ENCODE measurements around the gene LIMA1.
"Not testable (repeated sequence)": the region's sequence is repeated elsewhere in the genome, so short reads cannot be mapped to it uniquely, and the experiment has no call there.

LIMA1 gene

DNA sequence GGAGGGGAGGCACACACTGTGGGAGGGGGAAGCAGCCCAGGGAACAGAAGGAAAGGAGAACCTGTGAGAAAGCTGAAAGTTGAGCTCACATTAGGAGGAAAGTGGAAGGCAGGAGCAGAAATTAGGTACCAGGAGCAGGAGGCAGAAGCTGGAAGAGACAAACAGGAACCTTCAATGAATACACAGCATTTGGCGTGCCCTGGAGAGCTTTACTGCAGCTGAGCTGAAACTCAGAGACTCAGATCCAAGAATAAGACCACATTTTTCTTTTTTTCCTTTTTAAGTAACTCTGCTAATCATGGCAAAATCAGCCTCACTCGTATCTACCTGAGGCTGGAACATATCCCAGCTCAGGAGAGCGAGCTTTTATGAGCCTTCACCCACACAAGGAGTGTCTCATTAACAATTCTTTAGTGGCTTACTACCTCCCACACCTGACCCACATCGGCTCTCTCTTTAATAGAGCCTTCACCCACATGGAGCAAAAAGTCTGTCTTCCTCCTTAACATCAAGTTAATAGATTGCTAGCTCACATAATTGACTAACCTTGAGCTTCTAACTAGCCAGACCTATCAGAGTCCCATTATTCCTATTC is 97.9 kb downstream of the LIMA1 start:
- no peak for DNase-seq

DNA sequence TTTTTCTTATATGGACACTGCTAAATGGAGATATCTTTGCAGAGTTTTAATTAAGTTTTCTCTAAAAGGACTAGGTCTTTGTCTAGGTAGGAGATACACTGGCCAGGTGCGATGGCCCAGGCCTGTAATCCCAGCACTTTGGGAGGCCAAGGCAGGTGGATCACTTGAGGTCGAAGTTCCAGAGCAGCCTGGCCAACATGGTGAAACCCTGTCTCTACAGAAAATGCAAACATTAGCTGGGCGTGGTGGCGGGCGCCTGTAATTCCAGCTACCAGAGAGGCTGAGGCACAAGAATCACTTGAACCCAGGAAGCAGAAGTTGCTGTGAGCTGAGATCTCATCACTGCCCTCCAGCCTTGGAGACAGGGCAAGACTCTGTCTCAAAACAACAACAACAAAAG is 99.1 kb downstream of the LIMA1 start:
- DNase-seq: no peak

DNA sequence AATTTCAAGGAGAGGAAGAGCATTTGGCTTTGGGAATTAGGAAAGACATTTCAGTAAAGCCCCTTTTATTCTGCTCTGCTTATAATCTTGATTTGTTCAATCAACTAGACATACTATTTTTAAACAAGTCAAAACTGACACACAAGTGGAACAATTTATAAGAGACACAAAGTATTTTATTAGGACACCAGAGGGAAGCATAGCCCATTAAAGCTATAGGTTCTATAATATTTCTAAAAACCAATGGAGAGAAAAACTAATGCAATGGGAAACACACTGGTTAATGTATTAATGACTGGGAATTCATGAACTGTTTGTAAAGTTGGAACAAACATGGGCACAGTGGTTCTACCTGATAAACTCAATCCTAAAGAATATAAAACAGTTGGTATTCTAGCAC is 100.9 kb downstream of the LIMA1 start:
- no peak for DNase-seq

DNA sequence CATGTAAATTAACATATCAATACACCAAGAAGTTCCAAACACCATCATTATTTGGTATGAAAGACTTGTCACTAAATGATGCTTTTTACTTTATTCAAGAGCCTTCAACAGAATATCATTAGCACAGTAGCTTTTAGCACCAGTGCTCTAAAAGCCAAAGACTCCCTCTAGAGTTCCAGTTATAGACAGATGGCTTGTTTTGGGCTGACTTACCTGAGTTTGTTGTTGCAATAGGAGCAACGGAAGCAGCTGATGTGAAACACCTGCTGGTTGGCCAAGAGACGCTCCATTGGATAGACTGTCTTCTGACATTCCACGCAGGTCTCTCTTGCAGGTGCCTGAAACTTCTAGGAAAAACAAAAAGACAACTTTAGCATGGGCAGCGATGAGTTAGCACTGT is 101.6 kb downstream of the LIMA1 start:
- no peak for DNase-seq

DNA sequence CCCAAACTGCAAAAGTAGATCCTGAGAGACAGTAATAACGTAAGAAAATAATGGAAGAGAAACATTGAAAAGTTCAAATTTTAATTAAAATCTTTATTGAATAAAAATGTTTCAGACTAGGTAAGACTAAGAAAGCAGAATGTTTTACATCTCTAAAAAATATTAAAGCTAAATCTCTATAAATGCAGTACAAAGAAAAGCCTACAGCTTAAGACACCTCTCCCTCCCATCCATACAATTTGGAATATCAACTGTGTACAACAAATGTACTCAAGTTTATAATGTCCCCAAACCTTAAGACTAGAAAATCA is 107.6 kb downstream of the LIMA1 start:
- no peak for DNase-seq

DNA sequence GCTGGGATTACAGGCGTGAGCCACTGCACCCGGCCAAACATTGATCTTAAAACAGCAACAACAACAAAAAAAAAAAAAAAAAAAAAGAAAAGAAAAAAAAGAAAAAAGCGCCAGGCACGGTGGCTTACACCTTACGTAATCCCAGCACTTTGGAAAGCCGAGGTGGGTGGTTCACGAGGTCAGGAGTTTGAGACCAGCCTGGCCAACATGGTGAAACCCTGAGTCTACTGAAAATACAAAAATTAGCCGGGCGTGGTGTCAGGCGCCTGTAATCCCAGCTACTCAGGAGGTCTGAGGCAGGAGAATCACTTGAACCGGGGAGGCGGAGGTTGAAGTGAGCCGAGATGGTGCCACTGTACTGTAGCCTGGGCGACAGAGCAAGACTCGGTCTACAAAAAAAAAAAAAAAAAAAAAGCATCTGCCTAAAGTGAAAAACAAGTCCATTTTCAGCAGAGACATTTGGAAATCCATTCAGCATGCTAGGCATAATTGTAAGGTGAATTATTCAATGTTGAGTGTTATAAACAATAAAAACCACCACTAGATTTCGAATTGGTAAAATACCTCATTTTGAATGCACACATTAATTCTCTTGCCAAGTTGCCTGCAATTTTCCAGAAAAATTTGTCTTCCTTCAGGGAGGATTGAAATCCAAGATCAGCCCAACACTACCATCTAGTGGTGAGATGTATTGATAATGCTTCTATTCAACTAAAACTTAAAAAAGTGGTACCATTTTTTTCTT is 108.2 kb downstream of the LIMA1 start:
- DNase-seq: no peak

DNA sequence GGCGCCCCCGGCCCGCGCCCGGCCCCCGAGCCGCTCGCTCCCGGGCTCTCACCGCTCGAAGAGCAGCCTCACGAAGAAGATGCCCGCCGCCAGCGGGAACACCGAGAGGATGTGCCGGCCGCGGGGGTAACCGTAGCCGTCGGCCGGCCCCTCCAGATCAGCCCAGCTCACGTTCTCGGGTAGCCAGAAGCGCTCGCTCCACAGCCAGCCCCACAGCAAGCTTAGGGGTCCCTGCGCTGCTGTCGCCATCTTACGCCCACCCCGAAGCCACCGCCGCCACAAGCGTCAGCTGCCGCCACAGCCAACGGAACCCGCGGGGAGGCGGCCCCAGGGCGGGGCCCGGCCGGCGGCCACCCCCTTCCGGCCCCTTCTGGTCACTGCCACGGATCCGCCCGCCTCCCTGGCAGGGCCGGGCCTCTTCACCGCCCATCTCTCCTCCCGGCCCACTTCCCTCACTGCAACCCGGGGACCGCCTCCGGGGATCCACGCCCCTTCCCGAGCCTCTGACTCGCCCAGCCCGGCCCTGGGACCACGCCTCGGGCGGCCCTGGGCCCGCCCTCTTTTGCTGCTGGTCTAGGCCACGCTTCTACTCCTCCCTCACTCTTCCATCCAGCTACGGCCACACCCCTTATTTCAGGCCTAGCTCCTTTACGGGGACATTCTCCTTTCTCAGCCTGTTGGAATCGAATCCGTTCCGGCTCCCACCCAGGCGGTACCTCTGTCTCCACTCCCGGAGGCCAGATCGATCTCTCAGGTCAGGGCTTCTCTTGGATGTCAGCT is 116.1 kb downstream of the LIMA1 start, which contains the start of gene CERS5:
Gene CERS5 (minus strand): TSS at position 321 of the 780 bp plus-strand sequence. CDS start 72 bp downstream, at position 249.
- peak; percentile 93 for DNase-seq

DNA sequence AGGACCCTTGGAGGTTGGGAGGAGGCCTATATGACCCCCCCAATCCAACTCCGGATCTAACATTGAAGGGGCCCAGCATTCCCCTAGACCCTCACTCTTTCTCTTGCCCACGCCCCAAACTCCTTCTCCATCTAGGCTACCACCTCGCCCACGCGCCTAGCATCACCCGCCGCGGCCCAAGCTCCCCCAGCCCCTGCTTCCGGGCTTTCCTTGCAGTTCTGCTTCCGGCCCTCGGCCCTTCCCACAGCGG is 116.6 kb downstream of the LIMA1 start:
- no peak for DNase-seq

DNA sequence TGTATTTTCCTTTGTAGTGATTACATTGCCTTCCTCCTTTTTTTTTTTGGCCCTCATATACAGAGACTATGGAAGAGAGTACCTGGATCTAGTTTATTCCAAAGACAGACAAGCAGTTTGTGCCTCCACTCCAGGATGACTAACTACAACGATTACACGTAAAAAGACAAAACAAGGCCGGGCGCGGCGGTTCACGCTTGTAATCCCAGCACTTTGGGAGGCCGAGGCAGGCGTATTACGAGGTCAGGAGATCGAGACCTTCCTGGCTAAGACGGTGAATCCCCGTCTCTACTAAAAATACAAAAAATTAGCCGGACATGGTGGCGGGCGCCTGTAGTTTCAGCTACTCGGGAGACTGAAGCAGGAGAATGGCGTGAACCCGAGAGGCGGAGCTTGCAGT is 118.4 kb downstream of the LIMA1 start:
- no peak for DNase-seq

DNA sequence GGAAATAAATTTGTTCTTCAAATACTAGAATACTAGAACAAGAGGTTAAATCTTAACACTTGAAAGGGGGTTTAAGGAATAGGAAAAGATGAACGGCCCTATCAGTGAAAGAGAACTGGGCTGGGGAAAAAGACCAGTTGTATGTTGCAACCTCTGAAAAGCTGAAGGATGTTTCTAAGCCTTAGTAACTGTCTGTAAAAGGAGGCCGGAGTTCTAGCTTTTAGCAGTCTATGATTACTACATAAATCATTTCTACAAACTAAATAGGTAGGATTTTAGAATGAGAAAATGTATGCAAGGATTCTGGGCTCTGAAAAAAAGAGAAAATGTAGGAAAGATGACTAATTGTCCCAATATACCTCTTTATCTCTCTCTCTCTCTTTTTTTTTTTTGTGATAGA is 121.1 kb downstream of the LIMA1 start:
- DNase-seq: no peak

DNA sequence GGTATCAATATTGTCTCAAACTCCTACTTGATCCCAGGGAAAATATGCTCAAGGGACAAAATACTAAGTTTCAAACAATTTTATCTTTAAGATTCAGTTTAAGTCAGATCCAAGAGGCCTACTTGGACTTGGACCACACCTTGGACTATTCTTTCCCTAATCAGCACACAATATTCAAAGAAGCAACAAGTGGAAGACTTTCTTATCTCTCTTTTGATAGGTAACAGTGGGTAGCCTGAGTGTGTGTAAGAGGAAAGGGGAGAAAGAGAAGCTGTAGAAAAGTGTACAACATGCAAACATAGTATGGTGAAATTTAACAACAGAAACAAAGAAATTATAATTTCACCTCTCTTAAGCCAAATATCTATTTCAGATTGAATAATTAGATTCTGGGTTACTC is 122.7 kb downstream of the LIMA1 start:
- no peak for DNase-seq

DNA sequence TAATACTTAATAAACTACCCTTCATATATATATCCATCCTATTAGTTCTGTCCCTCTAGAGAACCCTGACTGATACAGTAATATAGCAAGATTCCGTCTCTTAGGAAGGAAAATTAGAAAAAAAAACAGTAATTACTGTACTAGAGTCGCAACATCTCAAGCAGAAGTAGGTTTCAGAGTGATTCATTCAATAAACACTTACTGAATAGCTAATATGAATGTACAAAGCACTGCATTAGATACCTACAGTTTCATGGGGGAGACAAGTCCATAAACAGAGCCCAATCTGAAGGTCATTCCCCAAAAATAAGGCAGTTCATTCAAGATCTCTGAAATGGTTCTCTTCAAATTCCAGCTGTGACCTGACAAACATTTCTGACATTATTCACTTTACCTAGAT is 126.1 kb downstream of the LIMA1 start:
- no peak for DNase-seq

DNA sequence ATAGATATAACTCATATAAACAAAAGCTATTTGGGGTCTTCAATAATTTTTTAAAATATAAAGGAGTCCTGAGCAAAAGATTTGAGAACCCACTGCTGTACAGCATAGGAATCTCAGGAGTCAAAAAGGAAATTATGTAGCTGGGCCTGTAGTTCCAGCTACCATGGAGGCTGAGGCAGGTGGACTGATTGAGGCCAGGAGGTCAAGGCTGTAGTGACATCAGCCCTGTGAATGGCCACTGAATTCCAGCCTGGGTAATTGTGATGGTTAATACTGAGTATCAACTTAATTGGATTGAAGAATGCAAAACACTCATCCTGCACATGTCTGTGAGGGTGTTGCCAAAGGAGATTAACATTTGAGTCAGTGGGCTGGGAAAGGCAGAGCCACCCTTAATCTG is 126.7 kb downstream of the LIMA1 start:
- no peak for DNase-seq

DNA sequence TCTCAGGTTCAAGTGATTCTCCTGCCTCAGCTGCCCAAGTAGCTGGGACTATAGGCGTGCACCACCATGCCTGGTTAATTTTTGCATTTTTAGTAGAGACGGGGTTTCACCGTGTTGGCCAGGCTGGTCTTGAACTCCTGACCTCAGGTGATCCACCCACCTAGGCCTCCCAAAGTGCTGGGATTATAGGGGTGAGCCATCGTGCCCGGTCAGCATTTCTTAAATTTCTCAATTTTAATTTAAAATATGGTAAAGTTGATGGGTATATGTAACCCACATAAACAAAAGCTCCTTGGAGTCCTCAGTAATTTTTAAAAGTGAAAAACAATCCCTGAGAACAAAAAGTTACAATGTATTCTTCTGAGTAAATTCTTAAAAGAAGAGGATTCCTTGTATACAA is 128.4 kb downstream of the LIMA1 start:
- DNase-seq: not testable (repeated sequence)

DNA sequence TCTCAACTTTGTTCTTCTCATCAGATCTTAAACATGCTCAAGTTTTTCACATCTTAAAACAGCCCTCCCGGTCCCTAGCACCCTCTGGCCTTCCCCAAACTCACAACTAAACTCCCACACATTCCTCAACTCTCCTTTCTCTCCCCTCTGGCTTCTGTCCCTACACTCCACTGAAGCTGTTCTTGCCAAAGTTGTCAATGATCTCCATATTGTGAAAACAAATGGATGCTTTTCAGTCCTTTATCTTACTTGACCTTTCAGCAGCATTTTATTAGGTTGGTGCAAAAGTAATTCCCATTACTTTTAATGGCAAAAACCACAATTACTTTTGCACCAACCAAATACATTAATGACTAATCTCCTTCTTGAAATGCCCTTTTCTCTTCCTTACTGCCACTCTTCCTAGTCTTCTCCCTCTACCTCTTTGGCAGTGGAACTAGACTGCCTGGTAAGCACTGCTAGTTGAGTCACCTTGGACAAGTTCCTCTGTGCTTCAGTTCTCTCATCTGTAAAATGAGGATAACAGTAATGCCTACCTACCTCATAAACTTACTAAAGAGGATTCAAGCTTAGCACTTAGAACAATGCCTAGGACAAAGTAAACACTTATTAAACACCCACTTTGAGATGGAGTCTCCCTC is 132.2 kb downstream of the LIMA1 start:
- no peak for DNase-seq

DNA sequence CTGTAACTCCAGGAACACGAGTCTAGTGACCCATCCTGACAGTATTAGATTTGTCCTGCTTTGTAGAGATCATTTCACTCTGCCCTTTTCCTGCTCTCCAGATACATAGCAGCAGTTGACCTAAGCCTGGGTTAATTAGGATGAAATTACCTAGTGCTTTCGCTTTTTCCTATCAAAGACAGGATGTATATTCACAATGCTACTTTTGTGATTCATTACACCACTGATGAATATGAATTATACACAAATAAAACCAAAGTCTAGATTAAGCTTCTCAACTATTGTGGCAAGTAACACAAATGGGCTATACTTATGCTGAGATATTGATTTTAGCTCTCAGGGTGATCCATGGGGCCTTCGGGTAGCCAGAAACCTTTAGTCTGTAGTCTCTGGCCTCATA is 134.0 kb downstream of the LIMA1 start:
- no peak for DNase-seq

DNA sequence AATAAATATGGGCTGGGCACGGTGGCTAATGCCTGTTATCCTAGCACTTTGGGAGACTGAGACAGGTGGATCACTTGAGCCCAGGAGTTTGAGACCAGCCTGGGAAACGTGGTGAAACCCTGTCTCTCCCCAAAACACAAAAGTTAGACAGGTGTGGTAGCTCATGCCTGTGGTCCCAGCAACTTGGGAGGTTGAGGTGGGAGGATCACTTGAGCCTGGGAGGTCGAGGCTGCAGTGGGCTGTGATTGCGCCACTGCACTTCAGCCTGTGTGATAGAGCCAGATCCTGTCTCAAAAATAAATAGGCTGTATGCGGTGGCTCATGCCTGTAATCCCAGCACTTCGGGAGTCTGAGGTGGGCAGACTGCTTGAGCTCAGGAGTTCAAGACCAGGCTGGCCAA is 135.3 kb downstream of the LIMA1 start:
- not testable (repeated sequence) for DNase-seq

DNA sequence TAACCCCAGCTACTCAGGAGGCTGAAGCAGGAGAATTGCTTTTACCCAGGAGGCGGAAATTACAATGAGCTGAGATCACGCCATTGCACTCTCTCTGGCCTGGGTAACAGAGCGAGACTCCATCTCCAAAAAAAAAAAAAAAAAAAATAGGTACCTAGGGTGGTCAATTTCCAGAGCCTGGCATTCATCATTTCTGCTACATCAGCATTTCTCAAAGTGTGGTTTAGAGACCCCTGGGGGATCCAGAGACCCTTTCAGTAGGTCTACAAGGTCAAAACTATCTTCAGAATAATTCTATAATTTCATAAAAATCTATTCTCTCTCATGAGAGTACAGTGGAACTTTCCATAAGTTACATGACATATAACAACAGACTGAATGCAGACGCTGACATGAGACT is 136.0 kb downstream of the LIMA1 start:
- no peak for DNase-seq

DNA sequence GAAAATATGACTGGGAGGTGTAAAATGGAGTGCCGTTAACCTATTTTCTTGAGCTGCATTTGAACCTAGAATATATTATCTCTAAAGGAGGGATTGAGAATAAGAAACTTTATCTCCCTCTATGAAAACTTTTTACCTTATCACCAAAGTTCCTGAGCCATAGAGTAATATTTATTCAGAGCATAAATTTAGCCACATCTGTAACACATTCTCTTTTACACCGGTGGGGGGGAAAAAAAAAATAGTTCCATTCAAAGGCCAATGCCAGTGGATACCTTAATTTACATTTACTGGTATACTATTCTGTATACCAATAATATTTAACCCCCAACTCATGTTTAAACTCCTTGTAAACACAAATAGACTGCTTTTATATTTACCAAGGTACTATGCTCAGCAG is 137.9 kb downstream of the LIMA1 start:
- DNase-seq: no peak

DNA sequence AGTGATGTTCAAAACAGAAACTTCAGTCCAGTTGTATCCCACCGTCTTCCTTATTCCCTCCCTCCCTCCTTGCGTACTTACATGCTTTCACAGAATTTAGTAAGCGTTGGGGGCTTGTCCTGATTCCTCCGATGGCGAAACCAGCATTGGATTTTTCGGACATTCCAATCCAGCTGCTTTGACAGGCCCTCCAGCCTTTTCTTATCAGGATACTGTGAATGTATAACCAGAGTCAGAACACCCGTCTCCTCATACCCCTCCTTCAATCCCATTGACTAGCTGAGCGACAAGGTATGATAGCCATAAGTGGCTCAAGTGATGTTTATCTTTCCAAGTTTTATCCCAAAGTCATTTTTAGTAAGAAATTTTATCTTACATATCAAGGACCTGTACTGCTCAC is 140.3 kb downstream of the LIMA1 start:
- DNase-seq: no peak

DNA sequence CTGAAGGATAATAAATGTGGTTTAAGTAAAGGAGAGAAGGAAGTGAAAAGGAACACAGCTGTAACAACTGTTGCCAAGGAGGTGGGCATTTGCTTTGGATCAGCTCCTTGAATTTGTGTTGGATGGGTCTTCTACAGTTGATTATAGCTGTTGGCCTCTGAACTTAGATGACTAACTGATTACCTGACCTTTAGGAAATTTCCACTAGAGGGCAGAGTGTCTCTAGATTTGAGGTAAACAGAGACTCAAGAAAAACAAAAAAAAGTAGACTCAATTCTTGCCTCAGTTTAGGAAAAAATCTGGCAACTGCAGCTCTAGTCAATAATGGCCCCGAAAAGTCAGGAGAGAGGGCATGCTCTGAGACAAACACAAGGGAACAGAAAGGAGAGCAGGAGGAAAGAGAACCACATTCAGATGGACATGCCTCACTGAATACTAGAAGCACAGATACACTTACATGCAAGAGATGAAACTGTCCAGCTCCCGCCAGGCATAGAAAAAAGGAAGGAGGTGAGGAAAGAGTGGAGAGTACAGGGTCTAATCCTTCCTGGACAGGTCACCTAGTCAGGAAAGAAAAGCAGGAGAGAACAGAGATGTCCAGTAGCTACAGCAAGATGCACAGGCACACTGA is 150.7 kb downstream of the LIMA1 start:
- no peak for DNase-seq

DNA sequence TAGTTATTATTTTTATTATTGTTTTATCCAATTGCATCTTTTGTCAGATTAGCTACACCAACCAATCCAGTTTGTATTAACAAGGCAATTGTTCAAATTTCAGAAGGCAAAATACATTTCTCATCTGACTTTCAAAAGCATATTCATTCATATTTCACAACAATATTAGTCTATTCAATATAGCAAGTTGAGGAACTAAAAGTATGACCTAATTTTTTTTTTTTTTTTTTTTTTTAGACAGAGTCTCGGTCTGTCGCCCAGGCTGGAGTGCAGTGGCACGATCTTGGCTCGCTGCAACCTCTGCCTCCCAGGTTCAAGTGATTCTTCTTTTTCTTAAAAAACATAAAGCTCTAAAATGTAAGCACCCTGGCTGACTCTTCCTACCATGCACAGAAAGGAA is 154.0 kb downstream of the LIMA1 start:
- DNase-seq: no peak

DNA sequence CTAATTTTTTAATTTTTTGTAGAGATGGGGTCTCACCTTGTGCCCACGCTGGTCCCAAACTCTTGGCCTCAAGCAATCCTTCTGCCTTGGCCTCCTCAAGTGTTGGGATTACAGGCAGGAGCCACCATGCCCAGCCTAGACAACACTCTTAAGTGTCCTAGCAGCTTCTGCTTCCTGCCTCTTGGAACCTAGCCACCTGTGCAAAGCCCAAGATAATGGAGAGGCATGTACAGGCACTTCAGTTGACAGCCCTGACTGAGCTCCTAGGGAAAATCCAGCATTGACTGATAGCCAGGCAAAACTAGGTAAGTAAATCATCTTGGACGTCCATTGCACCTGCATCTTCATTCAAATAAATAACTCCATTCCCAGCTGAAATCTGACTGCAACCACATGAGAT is 155.8 kb downstream of the LIMA1 start:
- no peak for DNase-seq
